Kidney tubule cell (primary cell): ENCODE data around the gene CRYBG1.
"Not testable (repeated sequence)": the region's sequence is repeated elsewhere in the genome, so short reads cannot be mapped to it uniquely, and the experiment has no call there.

Experiments
- DNase-seq: peaks from one replicate; pipeline ENCODE4 v3.0.0-alpha.2; 2018; ENCODE audit warnings: low spot score

CRYBG1 gene

DNA sequence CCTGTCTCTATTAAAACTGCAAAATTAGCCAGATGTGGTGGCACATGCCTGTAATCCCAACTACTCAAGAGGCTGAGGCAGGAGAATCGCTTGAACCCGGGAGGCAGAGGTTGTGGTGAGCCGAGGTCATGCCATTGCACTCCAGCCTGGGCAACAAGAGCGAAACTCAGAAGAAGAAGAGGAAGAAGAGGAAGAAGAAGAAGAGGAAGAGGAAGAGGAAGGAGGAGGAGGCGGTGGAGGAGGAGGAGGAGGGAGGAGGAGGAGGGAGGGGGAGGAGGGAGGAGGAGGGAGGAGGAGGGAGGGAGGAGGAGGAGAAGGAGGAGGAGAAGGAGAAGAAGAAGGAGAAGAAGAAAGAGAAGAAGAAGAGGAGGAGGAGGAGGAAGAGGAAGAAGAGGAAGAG is 228.4 kb downstream of the CRYBG1 start:
- DNase-seq, result not testable (repeated sequence)

DNA sequence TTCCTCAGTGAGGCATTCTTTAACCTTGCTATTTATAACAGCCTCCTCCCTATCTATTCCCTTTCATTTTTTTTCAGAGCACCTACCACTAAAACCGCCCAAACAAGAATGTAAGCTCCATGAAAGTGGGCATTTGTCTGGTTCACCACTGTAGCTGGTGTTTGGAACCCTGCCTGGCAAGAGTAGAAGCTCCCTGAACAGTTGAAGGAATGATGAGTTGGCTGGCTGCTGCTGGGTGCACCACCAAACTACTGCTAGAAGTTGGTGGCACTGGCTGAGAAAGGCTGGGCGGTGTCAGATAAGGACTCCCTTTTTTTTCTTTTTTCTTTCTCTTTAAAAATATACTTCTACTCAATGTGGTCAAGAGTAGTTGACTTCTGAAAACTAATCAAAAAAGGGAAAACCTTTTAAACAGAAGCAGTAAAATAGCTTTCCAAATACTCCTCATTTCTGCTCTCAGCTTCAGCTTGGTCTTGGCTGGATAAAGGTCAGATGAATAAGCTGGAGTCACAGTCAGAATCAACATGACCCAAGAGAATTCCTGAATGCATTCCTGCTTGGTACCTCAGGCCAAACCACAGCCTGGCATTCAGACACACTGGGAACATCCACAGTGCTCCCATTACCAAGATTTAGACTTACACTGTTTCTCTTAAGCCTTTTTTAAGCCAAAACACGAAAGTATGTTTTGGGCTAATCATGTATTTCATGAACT is 230.8 kb downstream of the CRYBG1 start:
- peak; percentile 87 for DNase-seq

DNA sequence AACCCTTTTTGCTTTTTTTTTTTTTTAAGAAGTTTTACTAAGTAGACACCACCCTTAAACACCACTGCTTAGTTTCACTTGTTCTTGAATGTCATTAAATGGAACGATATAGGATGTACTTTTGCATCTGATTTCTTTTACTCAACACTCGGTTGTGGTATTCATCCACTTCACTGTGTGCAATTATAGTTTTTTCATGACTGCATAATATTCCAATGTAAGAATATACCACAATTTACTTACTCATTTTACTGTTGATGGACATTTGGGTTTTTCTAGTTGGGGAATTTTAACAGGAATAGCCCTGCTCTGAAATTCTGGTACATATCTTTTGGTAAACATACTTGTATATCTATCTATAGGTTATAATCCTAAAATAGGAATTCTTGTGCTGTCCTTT is 238.9 kb downstream of the CRYBG1 start:
- no peak for DNase-seq

DNA sequence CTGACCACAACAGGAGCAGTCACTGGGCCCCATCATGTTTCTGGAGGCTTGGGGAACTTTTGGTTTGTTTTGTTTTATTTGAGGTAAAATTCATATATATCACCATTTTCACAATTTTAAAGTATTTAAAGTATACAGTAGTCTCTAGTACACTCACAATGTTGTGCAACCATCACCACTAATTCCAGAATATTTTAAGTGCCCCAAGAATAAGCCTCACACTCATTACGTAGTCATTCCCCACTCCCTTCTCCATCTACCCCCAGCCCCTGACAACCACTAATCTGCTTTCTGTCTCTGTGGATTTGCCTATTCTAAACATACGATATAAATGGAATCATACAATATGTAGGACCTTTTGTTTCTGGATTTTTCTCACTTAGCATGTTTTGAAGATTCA is 239.8 kb downstream of the CRYBG1 start:
- DNase-seq, result no peak

DNA sequence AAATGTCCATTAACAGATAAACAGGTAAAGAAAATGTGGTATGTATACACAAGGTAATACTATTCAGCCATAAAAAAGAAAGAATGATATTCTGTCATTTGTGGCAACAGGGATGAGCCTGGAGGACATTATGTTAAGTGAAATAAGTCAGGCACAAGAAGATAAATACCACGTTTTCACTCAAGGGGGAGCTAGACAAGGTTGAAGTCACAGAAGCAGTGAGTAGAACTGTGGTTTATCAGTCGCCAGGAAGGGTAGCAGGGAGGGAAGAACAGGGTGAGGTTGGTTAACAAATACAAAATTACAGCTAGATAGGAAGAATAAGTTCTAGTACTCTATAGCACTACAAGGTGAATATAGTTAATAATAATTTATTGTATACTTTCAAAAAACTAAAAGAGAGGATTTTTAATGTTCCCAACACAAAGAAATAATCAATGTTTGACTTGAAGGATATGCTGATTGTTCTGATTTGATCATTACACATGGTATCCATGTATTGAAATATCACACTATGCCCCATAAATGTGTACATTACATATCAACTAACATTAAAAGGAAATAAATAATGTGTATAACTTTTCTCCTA is 247.7 kb downstream of the CRYBG1 start:
- peak; percentile 76 for DNase-seq

DNA sequence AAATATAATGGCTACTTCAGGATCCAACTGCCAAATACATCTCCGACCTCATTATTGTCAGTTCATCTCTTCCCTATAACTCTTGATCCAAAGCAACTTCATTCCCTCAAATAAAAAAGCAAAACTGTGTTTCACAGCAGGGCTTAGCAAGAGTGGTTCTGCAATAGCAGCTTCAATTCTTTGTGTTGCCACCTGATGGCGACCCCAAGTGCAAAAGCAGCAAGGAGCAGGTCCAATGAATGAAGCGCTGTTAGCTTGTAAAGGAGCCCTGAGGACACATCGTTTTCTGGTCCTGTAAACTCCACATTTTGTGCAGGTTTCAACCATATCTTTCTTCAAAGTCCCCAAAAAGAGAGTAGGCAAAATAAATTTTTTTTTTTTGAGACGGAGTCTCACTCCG is 249.2 kb downstream of the CRYBG1 start:
- DNase-seq, result peak; percentile 47

DNA sequence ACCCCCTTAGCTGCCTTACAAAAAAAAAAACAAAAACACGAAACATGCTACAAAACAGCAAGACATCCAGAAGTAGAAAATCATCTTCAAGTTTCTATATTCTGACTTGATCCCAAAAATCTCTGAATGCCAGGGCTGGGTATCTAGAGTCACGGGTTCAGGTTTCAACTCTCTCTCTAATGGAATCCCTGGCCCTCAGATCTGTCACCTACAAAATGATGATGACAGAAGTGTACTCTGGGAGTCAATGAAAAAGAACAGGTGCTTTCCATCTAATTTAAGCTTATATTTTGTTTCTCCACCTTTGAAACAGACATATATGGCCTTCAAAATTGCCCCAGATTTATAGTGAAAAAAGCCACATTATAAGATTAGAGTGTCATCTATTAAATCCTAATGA is 250.5 kb downstream of the CRYBG1 start:
- no peak for DNase-seq

DNA sequence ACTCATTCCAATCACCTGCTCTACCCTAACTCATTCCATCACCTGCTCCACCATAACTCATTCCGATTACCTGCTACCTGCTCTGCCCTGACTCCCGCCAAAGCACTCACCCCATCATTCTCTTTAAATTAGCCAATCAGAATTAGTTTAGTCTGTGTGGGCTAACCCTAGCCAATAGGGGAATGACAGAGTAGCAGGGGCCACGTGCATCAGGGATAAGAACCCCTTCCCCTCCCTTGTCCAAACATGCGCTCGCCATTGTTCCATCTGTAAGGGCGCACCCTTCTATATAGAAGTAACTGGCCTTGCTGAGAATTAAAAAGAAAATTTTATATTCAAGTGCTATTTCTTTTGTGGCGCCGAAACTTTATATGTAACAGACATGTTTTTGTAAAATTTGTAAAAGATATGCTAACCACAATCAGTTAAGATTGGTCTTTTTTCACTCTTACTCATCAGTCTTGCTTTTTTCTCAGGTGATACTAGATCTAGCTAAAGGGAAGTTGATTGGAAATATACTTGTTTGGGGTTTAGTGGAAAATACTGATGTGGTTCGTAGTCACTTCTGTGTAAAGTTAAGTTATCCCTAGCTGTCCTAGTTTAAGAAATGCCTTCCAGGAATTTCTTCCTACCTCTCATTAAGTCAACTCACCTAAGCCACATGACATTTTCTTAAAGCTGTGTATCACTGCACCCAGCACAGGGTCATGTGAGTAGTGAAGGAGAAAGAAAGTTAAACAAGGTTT is 252.3 kb downstream of the CRYBG1 start:
- peak; percentile 20 for DNase-seq

DNA sequence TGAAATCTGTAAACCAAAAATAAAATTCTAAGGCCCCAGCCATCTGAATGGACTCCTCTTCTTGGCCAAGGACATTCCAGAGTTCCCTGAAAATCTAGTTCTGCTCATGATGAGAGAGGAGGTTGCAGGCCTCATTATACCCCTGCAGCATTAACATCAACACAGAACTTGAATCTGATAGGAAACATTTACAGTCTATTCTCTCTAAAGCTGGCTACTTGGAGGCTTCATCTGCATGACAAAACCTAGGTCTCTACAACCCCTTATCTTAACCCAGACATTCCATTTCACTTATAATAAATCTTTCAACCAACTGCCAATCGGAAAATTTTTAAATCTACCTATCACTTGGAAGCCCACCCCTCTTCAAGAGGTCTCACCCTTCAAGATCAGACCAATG is 253.1 kb downstream of the CRYBG1 start:
- no peak for DNase-seq

DNA sequence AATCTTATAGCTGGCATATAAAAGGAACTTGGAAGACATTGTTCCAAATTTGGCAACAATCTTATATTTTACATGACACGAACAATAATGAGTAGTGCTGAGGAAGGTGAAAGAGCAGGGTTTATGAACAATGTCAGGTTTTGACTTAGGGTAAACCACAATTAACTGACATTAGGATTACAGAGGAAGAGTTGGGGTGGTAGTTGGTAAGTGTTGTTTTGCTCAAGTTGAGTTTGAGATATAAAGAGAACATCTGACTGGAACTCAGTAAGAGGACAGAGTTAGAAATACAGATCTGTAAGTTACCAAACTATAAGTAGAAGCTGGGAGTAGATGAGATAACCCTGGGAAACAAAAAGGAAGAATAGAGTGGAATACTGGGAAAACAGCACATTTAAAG is 253.6 kb downstream of the CRYBG1 start:
- no peak for DNase-seq

DNA sequence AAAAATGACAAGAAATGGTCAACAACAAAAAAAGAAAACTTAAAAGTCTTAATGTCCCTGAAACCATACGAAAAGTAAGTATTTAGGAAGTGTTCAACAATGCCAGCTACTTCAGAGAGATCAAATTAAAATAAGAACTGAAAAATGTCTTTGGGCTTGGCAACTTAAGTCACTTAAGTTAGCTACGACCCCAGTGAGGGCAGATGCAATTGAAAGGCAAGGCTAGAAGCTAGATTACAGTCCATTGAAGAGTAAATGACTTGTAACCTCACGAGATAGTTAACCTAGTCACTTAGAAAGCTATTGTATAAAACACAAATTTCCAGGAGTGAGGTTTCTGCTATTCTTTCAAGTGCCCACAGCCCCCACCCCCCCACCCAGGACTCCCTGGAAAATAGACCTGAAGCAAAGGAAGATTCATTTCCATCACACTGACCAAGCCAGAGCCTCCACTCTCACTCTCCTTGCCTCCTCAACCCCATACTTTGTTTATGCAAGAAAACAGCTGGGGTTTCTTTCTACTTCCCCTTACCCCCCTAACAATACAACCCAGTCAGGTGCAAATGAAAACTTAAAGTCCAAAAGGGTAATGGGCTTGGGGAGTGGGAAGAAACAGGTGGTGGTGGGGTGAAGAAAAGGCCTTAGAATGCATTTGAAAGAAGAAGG is 254.2 kb downstream of the CRYBG1 start:
- DNase-seq, result no peak

DNA sequence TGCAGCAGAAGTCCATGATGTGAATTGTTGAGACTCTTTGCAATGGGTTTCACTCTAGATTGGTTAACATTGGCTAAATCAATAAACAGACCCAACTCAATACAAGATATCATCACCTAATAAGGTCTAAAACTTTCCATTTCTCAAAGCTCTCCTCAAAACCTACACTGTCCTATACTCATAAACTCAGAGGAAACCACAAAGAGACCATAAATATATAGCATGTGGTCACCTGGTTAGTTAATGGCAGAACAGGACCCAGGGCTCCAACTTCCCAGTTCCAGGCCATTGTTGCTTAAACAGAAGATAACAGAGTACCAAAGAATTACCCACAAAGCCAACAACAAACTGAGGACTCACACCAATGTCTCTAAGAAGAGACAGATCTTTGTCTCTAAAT is 256.8 kb downstream of the CRYBG1 start:
- DNase-seq, result no peak

DNA sequence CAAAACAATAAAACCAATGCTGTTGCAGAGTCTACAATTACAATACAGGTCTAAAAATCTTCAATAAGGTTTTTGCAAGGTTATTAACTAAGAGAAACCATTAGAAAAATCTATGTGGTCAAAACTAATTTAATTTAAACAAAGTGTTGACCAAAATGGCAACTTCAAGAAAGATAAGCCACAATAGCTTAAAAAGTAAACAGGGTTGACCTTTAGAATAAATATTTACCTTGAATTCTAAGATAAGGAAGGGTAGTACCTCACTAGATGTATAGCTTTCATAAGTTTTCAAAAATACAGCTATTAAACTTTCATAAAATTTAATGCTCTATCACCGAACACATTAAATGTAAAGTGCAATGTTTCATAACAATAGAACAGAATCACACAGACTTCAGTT is 257.3 kb downstream of the CRYBG1 start:
- no peak for DNase-seq

DNA sequence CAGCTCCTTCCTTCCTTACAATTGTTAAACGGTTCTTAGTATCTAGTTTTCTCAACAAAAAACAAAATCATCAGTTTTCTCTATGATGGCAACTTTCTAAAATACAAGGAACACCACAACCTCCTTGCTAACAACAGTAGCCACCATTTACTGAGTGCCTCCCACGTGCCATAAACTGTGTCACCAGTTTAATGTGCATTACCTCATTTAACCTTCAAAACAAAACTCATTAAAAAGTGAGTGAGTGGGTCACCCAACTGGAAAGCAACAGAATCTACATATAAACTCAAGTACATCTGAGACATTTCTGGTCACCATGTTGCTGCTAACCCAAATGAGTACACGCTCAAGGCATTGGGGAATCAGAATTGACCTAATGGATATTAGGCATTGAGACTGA is 257.8 kb downstream of the CRYBG1 start:
- DNase-seq, result no peak

DNA sequence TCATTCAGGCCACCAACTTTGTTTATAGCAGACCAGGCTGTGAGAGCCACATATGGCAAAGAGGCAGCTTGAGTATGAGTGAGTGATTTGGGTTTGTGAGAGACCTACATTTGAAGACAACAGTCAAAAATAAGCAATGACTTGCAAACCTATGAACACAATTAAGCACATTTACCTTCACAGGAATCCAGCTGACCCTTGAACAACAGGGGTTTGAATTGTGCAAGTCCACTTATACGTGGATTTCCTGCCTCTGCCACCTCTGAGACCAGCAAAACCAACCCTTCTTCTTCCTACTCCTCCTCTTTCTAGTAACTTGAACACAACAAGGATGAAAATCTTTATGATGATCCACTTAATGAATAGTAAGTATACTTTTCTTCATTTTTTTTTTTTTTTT is 258.7 kb downstream of the CRYBG1 start:
- DNase-seq, result no peak

DNA sequence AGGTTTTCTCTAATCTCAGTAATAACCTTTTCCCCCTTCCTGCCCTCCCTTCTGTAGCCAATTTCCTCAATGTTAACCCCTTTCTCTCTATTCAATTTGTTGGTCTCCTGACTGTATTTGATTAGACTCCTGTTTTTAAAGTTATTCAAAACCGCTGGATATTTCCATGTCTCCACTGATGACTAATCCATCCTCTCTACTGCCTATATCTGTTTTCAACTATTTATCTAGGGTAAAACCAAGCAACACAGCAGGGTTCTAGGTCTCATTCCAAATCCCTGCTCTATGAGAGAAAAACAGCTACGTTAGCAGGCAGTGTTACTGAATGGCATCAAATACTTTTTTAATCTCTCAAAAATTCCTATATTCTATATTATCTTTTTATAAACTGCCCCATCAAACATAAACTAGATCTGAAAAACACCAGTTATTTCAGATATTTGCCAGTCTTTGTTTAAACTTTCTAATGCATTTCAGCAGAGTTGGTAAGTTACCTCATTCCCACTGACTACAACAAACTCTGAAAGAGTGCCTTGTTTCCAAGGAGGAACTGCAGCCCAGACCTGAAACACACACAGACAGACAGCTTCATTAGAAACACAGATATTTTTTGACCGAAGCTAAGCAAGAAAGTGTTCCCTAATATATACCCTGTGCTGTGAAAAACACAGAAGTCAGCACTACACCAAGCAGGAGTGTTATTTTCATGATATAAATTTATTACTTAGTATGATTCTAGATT is 260.6 kb downstream of the CRYBG1 start:
- DNase-seq, result no peak
